SK-N-SH treated with all-trans-retinoic acid at 6 μM for 48 hours (cell line): Measurements from ENCODE around the gene ADAMTS15.

Experiments used
- RARB ChIP-seq: fragments of 250-450 bp; sonication (Bioruptor Pico); IDR thresholded peaks from 2 replicates; pipeline ENCODE4 v1.8.0; 2021; ENCODE audit warnings: mild to moderate bottlenecking, moderate library complexity
- ZNF8 ChIP-seq: fragments of 450-650 bp; formaldehyde crosslinking; IDR thresholded peaks from 2 replicates; pipeline ENCODE4 v1.5.0; 2020; ENCODE audit warnings: mild to moderate bottlenecking, moderate library complexity
- TF ChIP-seq, protein P1 (sequence below): fragments of 250-450 bp; sonication (Bioruptor Pico); IDR thresholded peaks from 2 replicates; pipeline ENCODE4 v1.8.0; 2021; ENCODE audit warnings: low read depth, mild to moderate bottlenecking, moderate library complexity, borderline replicate concordance

GRCh38 chr11:130448039-130448415 lies 418 bp upstream of the ADAMTS15 start:
- TF ChIP-seq, protein P1, sequence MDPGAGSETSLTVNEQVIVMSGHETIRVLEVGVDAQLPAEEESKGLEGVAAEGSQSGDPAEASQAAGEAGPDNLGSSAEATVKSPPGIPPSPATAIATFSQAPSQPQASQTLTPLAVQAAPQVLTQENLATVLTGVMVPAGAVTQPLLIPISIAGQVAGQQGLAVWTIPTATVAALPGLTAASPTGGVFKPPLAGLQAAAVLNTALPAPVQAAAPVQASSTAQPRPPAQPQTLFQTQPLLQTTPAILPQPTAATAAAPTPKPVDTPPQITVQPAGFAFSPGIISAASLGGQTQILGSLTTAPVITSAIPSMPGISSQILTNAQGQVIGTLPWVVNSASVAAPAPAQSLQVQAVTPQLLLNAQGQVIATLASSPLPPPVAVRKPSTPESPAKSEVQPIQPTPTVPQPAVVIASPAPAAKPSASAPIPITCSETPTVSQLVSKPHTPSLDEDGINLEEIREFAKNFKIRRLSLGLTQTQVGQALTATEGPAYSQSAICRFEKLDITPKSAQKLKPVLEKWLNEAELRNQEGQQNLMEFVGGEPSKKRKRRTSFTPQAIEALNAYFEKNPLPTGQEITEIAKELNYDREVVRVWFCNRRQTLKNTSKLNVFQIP = no peak
- TF ChIP-seq RARB (CRISPR knock-in tag) (no peak), ZNF8 (CRISPR knock-in tag) (no peak)
